GM18909 (cell line): Measurements from ENCODE around the gene POPDC2.
A peak's percentile ranks its signal among the peaks of the same experiment; 100 is the strongest.
"Not testable (repeated sequence)": the region's sequence is repeated elsewhere in the genome, so short reads cannot be mapped to it uniquely, and the experiment has no call there.

Source experiments
- ATAC-seq: cut with Tn5 transposase; IDR thresholded peaks from one replicate; pipeline ENCODE4 v1.9.1; 2021; ENCODE audit warnings: mild to moderate bottlenecking; ENCODE audit not compliant: unreplicated experiment, poor library complexity

POPDC2 gene

GRCh38 chr3:119620899-119621298 is 39.5 kb downstream of the POPDC2 start:
- ATAC-seq = no peak

- no peak for ATAC-seq
Observed at GRCh38 chr3:119619094-119619493, 41.3 kb downstream of the POPDC2 start.

GRCh38 chr3:119616056-119616455 is 44.3 kb downstream of the POPDC2 start:
- no peak for ATAC-seq

DNA sequence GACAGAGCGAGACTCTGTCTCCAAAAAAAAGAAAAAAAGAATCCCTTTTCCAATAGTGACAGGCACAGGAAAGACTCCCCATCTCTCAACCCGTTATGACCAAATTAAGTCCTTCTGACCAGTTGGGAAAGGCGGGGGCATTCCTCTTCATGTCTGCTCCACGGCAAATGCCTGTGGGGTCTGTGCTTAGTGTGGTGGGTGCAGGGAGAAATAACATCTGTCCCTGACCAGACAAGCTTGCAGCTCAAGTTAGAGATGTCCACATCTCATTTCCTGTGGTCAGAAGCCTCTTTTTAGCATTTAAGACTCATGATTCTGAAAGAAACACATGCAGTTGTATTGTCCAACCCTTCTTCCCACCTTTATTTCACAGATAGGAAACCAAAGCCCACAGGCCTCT is 46.5 kb downstream of the POPDC2 start:
- no peak for ATAC-seq

DNA sequence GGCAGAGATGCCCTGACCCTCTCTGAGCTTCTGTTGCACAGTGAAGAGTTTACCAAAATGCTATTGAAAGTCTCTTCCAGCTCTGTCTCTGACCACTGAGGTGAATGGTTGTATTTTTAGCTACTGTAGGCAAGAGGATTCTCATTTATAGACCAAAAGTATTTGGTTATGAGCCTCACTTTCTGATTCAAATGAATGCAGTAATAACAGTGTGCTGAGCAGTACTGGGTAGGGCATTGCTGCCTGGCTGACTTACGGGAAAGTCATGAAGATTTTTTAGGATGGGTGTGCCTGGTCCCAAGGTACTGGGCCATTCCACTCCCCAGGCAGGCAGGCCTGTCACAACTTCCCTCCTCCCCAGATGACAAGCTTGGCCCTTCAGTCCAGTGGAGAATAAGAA is 47.2 kb downstream of the POPDC2 start:
- no peak for ATAC-seq

DNA sequence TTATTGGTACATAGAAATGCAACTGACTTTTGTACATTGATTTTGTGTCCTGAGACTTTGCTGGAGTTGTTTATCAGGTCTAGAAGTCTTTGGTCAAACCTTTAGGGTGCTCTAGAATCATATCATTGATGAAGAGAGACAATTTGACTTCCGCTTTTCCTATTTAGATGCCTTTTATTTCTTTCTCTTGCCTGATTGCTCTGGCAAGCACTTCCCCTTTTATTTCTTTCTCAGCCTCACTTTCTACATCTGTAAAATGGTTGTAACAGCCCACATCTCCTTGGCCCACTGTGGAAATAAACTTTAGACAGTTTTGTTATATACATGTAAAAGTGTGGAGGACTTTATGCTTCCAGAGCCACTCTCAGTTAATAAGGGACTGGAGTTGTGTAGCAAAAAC is 48.7 kb downstream of the POPDC2 start:
- no peak for ATAC-seq

DNA sequence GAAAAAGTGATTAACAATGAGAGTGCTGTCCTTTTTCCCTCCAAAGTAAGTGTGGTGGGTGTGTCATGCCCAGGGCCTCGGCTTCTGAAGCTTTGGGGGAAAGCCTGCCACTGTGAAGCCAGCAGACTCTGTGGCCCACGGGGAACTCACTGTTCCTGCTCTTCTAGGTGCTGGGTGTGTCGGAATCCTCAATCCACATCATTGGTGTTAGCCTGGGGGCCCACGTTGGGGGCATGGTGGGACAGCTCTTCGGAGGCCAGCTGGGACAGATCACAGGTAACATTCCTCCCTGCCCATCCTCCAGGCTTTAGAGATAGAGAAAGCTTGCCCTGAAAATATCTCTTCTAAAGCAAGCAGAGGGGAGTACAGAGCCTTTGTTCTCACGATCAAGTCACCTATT is 51.1 kb downstream of the POPDC2 start:
- ATAC-seq = no peak

DNA sequence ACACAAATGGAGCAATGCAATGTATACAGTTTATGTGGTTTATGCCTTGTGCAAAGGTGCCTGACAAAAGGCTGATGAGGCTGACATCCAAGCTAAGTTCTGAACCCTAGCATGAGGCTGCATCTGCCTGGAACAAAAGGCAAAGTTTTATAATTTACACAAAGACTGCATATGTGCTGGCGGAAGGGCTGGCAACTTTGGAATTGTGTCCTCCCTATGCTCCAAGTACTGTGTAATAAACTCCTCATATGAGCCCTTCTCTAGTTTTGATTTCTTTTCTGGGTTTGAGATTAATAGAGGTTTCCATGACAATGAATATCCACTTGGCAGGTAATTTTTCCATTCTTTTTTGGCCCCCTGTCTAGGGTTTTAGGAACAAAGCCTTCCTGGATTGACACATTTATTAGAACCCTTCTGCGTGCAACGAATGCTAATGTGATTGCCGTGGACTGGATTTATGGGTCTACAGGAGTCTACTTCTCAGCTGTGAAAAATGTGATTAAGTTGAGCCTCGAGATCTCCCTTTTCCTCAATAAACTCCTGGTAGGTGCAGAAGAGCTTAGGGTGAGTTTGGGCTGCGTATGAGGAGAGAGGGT is 51.9 kb downstream of the POPDC2 start:
- ATAC-seq = no peak

- no peak for ATAC-seq
Observed at GRCh38 chr3:119604878-119605277, 55.5 kb downstream of the POPDC2 start.

DNA sequence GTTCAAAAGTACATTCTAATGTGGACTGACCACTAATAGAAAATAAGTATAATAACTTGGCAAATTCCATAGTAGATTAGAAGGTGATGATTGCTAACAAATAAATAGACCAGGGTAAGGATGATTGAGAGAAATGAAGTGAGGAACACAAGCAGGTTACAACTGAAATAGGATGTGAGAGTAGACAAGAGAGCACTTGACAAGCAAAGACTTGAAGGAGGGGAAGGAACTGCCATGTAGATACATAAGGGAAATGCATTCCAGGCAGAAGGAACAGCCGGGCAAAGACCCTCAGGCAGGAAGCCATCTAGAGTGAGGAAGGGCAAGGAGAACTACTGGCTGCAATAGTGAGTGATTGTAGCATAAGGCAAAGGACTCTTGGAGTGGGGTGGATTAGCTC is 57.7 kb downstream of the POPDC2 start:
- ATAC-seq = no peak

DNA sequence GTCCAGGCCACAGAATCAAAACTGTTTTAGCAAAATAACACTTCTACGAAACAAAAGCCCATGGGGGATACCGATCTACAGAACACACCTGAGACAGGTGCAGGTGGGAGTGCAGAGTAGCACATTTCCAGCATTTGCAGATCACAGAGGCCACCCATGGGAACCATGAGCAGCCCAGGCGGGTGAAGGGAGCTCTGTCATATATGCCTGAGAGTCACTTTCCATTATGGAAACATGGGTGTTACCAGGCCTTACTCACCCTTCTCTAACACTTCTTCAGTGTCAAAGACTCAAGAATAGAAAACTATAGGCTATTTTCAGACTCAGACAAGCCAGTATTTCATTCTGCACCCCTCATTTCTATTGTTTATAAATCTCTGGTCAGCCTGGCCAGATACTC is 59.2 kb downstream of the POPDC2 start:
- ATAC-seq = peak; percentile 22

- ATAC-seq = peak; percentile 75
Observed at GRCh38 chr3:119600732-119601131, 59.7 kb downstream of the POPDC2 start.

- ATAC-seq = no peak
Observed at GRCh38 chr3:119599558-119600174, 60.7 kb downstream of the POPDC2 start.

- ATAC-seq = peak; percentile 56
Observed at GRCh38 chr3:119598410-119599098, 61.8 kb downstream of the POPDC2 start.

DNA sequence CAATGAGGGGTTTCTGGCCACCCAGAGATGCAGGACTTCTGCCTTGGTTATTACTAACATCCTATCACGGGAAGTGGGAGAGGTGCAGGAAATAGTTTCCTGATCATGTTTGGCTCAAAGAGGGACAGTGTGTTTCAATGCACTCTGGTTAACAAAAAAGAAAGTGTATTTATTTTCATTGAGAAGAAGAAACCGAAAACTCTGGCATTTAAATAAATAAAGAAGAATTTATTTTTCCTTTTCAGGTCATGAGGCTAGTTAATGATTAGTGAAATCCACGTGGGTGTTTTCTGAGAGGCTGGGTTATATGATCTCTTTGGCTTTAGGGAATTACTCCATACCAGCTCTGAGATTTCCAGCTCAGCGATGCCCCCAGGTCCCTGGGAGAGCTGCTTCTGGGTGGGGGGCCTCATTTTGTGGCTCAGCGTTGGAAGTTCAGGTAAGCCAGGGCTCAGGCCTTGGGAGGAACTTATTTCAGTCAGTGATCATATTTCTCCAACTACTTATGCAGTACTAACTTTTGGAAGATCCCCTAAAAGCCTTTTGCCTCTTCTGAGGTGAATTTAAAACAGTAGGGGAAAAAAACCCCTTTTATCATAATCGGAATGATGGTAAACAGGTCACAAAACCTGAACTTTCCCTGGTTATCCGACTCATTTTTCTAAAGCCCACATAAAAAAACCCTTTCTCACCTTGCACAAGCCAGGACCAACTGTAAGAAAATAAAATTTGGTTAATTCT is 62.7 kb downstream of the POPDC2 start, which contains the start of gene PLA1A:
TSS of gene PLA1A (plus strand) at position 338 of the 741 bp plus-strand sequence. CDS start at position 367, 29 bp downstream.
- no peak for ATAC-seq

- ATAC-seq = no peak
Observed at GRCh38 chr3:119596398-119596797, 64.0 kb downstream of the POPDC2 start.

DNA sequence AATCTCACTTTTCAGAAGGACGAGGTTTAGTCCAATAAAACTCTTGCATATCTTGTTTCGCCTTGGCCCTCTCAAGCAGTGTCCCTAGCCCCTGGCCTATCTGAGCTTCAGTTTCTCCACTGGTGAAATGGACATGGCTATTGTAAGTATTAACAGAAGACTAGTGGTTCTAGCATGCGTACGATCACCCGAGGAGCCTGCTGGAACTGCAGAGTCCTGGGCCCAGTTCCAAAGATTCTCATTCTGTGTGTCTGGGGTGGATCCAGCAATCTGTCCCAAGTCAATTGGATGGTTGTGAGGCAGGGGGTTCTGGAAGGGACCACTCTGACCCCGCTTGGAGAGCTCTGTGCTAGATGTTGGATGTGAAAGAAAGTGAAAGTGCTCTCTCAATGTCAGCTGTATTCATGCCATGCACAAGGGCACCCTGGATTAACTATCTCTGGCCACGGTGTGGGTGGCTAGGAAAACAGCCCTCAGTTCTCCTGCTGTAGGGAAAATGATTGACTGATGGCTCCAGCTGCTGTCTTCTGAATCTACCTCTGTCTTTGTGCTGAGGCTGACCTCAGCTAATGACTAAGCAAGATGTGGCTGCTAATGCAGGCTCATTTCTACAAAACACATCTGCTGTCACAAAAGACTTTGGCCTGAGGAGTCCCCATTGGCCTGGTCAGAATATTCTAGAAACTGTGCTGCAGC is 64.6 kb downstream of the POPDC2 start:
- no peak for ATAC-seq

DNA sequence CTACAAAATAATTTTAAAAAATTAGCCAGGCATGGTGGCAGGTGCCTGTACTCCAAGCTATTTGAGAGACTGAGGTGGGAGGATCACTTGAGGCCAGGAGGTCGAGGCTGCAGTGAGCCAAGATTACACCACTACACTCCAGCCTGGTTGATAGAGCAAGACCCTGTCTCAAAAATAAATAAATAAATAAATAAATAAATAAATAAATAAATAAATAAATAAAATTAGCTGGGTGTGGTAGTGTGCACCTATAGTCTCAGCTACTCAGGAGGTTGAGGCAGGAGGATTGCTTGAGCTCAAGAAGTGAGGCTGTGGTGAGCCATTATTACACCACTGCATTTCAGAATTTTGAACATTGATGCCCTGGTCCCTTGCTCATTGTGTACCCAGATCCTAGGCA is 65.5 kb downstream of the POPDC2 start:
- ATAC-seq = not testable (repeated sequence)

- ATAC-seq = no peak
Observed at GRCh38 chr3:119594066-119594465, 66.3 kb downstream of the POPDC2 start.

DNA sequence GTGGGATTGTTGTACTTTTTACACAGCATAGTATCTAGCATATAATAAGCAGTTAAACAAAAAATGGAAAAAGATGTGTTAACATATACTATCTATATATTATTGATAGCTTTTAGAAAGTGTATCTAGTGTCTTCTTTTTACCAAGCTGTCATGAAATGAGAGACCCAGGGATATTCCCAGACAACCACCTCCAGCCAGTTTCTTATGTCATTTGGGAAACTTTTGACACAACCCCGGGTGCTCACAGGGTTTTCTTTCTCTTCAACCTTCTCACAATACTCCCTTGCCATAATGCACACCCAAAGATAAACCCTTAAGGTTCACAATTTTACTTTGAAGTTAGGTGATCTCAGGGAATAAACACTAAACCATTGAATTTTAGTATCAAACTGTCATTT is 67.5 kb downstream of the POPDC2 start:
- ATAC-seq = no peak
